Smooth muscle cell (in vitro differentiated cells): ENCODE data around the gene ULK4. TPM values are rescaled to one million over a fixed set of nuclear protein-coding genes. Genes with fewer than 3 reads are reported as not detected.
A peak's percentile ranks its signal among the peaks of the same experiment; 100 is the strongest.

Experiments used
- DNase-seq: peaks from one replicate; lab custom pipeline; 2025; ENCODE audit not compliant: unreplicated experiment; lab: John Stamatoyannopoulos, UW
- H2AFZ ChIP-seq: fragments of 200-600 bp; sonication (generic); 2 replicates; pipeline ENCODE4 v1.6.0; 2016; ENCODE audit warnings: antibody characterized with exemption, low read depth, mild to moderate bottlenecking
- H3F3A ChIP-seq: fragments of 200-600 bp; sonication (generic); 2 replicates; pipeline ENCODE4 v1.6.0; 2017; ENCODE audit warnings: antibody characterized with exemption, low read depth
- H3K27ac ChIP-seq: fragments of 200-600 bp; sonication (generic); 2 replicates; pipeline ENCODE4 v1.5.1; 2016; ENCODE audit warnings: low read depth, mild to moderate bottlenecking
- H3K27me3 ChIP-seq: fragments of 200-600 bp; sonication (generic); 2 replicates; pipeline ENCODE4 v1.6.1; 2016; ENCODE audit warnings: low read depth, mild to moderate bottlenecking
- H3K36me3 ChIP-seq: fragments of 200-600 bp; sonication (generic); 2 replicates; pipeline ENCODE4 v1.5.1; 2016; ENCODE audit warnings: low read depth
- H3K4me1 ChIP-seq: fragments of 200-600 bp; sonication (generic); 2 replicates; pipeline ENCODE4 v1.5.1; 2016; ENCODE audit warnings: low read depth
- H3K4me2 ChIP-seq: fragments of 200-600 bp; sonication (generic); 2 replicates; pipeline ENCODE4 v1.6.0; 2016; ENCODE audit warnings: mild to moderate bottlenecking
- H3K4me3 ChIP-seq: fragments of 200-600 bp; sonication (generic); 2 replicates; pipeline ENCODE4 v1.5.1; 2016; ENCODE audit warnings: mild to moderate bottlenecking
- H3K79me2 ChIP-seq: fragments of 200-600 bp; sonication (generic); 2 replicates; pipeline ENCODE4 v1.6.0; 2016; ENCODE audit warnings: low read depth, mild to moderate bottlenecking
- H3K9ac ChIP-seq: fragments of 200-600 bp; sonication (generic); 2 replicates; pipeline ENCODE4 v1.6.0; 2016; ENCODE audit warnings: low read depth
- H3K9me3 ChIP-seq: fragments of 200-600 bp; sonication (generic); replicated peaks from 2 replicates; pipeline ENCODE4 v1.5.1; 2016; ENCODE audit warnings: low read depth
- H4K20me1 ChIP-seq: fragments of 200-600 bp; sonication (generic); 2 replicates; pipeline ENCODE4 v1.6.0; 2016; ENCODE audit warnings: low read depth
- WGBS: methylation state at CpG from one replicate; pipeline ENCODE4 v1.1.7; 2016; ENCODE audit warnings: low lambda C conversion rate; 5-methylcytosine and 5-hydroxymethylcytosine counted together
- polyA plus RNA-seq: library from polyadenylated mRNA; unstranded; fragments of >200 nt; fragmentation: Nextera tagmentation; extraction: Ambion mirVana; gene quantifications from 2 replicates; pipeline ENCODE4 v1.2.1, GENCODE V29; 2016
- total RNA-seq: library from RNA; depleted of rRNA; stranded (reverse); fragments of >200 nt; gene quantifications from 2 replicates; pipeline ENCODE4 v1.2.3, GENCODE V29; 2014
- TF ChIP-seq, protein P1 (sequence below): fragments of 200-600 bp; sonication (generic); IDR thresholded peaks from 2 replicates; pipeline ENCODE4 v1.5.1; 2017; ENCODE audit warnings: borderline replicate concordance, mild to moderate bottlenecking, antibody characterized with exemption; ENCODE audit not compliant: insufficient read depth, poor library complexity, severe bottlenecking

Gene ULK4
- total and polyA plus RNA-seq, 2 experiments from 2014 or later = 4.3 to 14.2 TPM

DNA sequence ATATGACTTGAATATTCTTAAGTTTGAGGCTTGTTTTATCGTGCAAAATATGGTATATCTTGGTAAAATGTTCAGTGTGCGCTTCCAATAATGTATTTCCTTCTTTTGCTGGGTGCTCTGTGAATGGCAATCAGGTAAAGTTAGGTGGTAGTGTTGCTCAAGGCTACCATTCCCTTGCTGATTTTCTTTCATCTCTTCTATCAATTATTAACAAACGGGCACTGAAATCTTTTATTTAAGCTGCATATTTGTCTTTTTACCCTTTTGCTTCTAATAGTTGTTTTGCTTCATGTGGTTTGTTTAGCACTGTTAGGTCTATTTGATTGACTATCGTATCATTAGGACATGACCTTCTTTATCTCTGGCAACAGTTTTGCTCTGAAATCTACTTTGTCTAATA is 520.3 kb downstream of the ULK4 start:
- Histone ChIP-seq H4K20me1 (no peaks in the 10 kb centered on the region), H3K27ac (no peak overlapping the region), H3K79me2 (no peaks in the 10 kb centered on the region), H3K27me3 (no peaks in the 10 kb centered on the region), H3K4me1 (no peaks in the 10 kb centered on the region), H3K4me2 (no peak overlapping the region), H2AFZ (no peak overlapping the region), H3K9me3 (no peaks in the 10 kb centered on the region), H3K36me3 (no peaks in the 10 kb centered on the region), H3K9ac (no peak overlapping the region), H3K4me3 (no peak overlapping the region), H3F3A (no peaks in the 10 kb centered on the region)
- 91% methylated on average over 4 of the region's 4 CpGs for WGBS
- DNase-seq = no peak
- TF ChIP-seq, protein P1, sequence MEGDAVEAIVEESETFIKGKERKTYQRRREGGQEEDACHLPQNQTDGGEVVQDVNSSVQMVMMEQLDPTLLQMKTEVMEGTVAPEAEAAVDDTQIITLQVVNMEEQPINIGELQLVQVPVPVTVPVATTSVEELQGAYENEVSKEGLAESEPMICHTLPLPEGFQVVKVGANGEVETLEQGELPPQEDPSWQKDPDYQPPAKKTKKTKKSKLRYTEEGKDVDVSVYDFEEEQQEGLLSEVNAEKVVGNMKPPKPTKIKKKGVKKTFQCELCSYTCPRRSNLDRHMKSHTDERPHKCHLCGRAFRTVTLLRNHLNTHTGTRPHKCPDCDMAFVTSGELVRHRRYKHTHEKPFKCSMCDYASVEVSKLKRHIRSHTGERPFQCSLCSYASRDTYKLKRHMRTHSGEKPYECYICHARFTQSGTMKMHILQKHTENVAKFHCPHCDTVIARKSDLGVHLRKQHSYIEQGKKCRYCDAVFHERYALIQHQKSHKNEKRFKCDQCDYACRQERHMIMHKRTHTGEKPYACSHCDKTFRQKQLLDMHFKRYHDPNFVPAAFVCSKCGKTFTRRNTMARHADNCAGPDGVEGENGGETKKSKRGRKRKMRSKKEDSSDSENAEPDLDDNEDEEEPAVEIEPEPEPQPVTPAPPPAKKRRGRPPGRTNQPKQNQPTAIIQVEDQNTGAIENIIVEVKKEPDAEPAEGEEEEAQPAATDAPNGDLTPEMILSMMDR = no peak

DNA sequence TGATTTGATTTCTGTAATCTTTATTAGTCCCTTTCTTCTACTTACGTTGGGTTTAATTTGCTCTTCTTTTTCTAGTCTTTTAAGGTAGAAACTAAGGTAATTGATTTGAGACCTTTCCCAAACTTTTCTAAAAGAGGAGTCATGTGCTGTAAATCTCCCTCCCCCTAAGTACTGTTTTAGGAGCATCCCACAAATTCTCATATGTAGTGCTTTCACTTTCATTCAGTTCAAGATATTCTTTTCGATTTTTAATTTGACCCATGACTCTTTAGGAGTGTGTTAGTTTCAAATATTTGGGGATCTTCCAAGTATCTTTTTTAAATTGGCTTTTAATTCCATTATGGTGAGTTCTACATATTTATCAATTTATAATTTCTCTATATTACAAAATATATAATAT is 520.8 kb downstream of the ULK4 start:
- H3K36me3 ChIP-seq = no peaks in the 10 kb centered on the region
- TF ChIP-seq, protein P1 = no peak
- 97% methylated on average over 2 of the region's 2 CpGs for WGBS
- H3K79me2 ChIP-seq = no peaks in the 10 kb centered on the region
- no peaks in the 10 kb centered on the region for H3K9me3 ChIP-seq
- no peak overlapping the region for H3K4me2 ChIP-seq
- H3K9ac ChIP-seq = no peak overlapping the region
- H2AFZ ChIP-seq = no peak overlapping the region
- no peaks in the 10 kb centered on the region for H4K20me1 ChIP-seq
- no peaks in the 10 kb centered on the region for H3K27me3 ChIP-seq
- DNase-seq = no peak
- no peak overlapping the region for H3K27ac ChIP-seq
- no peaks in the 10 kb centered on the region for H3K4me1 ChIP-seq
- H3K4me3 ChIP-seq = no peak overlapping the region
- H3F3A ChIP-seq = no peaks in the 10 kb centered on the region

DNA sequence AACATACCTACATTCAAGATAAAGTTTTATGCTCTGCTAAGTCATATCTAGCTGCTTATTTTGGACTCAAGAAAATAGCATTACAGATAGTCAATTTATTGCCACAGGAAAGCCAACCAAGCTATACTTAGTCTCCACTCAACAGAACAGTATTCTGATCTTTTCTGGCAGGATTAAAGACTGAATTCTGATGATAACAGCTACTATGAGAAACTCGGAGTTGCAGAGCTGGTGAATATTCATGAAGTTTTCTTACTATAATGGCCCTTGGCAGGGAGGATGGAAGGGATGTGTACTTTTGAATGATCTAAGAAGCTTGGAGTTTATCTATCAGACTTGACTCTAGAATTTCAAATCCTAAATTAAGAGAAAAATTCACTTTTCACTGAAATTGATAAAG is 524.9 kb downstream of the ULK4 start:
- TF ChIP-seq, protein P1 = no peak
- no peaks in the 10 kb centered on the region for H3K79me2 ChIP-seq
- no peaks in the 10 kb centered on the region for H3K4me1 ChIP-seq
- H3K4me3 ChIP-seq = no peak overlapping the region
- H3K27me3 ChIP-seq = no peaks in the 10 kb centered on the region
- 26% methylated on average over 1 of the region's 1 CpG for WGBS
- H2AFZ ChIP-seq = no peak overlapping the region
- no peaks in the 10 kb centered on the region for H3K9me3 ChIP-seq
- H3K9ac ChIP-seq = no peak overlapping the region
- peak overlapping the region; percentile 1 for H3K4me2 ChIP-seq
- H3F3A ChIP-seq = no peaks in the 10 kb centered on the region
- peak overlapping the region; percentile 18 for H3K27ac ChIP-seq
- H4K20me1 ChIP-seq = no peaks in the 10 kb centered on the region
- no peak for DNase-seq
- H3K36me3 ChIP-seq = no peaks in the 10 kb centered on the region

DNA sequence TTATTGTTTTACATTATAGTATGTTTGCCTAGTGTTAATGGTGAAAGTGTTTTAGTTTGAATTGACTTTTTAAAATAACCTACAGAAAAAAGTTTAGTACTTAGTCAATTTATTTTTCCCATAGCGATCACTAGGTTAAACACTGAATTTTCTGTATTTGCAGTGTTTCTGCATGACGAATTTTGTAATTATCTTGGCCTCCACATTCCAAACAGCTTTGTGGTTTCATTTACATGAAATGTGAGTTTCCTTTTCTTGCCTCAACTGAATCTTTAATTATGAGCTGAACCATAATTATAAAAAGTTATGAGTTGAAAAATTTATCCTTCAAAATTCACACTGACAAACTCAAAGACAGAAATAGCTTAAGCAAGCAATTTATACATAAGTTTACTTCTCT is 527.1 kb downstream of the ULK4 start:
- H3K4me3 ChIP-seq = no peak overlapping the region
- peak overlapping the region; percentile 68 for H3K27ac ChIP-seq
- WGBS = 13% methylated on average over 2 of the region's 2 CpGs
- H3K9me3 ChIP-seq = no peaks in the 10 kb centered on the region
- H3K9ac ChIP-seq = peak overlapping the region; percentile 10
- no peaks in the 10 kb centered on the region for H3F3A ChIP-seq
- TF ChIP-seq, protein P1 = no peak
- no peaks in the 10 kb centered on the region for H3K79me2 ChIP-seq
- H3K27me3 ChIP-seq = no peaks in the 10 kb centered on the region
- H3K4me2 ChIP-seq = peak overlapping the region; percentile 49
- no peak overlapping the region for H2AFZ ChIP-seq
- DNase-seq = no peak
- H4K20me1 ChIP-seq = no peaks in the 10 kb centered on the region
- no peaks in the 10 kb centered on the region for H3K36me3 ChIP-seq
- H3K4me1 ChIP-seq = no peaks in the 10 kb centered on the region
